GM18858 (cell line): Measurements from ENCODE around the gene RNPEP.
"Not testable (repeated sequence)": the region's sequence is repeated elsewhere in the genome, so short reads cannot be mapped to it uniquely, and the experiment has no call there.

Experiments
- ATAC-seq: cut with Tn5 transposase; IDR thresholded peaks from one replicate; pipeline ENCODE4 v1.9.1; 2021; ENCODE audit not compliant: unreplicated experiment

RNPEP gene

GRCh38 chr1:201955729-201956143, 26.7 kb upstream of the RNPEP start:
- no peak for ATAC-seq

DNA sequence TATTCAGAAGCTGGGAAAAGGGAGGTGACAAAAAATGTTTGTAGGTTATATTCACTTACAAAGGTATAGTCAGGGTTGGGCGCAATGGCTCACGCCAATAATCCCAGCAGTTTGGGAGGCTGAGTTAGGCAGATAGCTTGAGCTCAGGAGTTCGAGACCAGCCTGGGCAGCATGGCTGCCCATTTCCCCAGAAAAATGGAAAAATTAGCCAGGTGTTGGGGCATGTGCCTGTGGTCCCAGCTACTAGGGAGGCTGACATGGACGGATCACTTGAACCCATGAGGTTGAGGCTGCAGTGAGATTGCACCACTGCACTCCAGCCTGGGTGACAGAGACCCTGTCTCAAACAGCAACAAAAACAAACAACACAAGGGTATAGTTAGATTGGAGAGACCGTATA, 24.1 kb upstream of the RNPEP start:
- no peak for ATAC-seq

- not testable (repeated sequence) for ATAC-seq
Observed at GRCh38 chr1:201962382-201962781, 20.1 kb upstream of the RNPEP start.

DNA sequence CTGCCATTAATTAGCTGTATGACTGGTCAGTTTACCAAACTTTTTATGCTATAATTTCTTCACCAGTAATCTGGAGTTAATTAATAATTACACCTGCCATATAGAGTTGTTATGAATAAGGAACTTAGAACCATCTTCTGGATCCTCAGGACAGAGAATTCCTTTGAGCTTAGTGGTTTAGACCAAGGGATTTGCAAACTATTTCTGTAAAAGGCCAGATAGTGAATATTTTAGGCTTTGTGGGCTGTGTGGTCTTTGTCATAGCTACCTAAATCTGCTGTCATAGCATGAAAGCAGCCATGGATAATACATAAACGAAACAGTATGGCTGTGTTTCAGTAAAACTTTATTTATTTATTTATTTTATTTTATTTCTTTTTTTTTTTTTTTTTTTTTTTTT, 18.2 kb upstream of the RNPEP start:
- no peak for ATAC-seq

DNA sequence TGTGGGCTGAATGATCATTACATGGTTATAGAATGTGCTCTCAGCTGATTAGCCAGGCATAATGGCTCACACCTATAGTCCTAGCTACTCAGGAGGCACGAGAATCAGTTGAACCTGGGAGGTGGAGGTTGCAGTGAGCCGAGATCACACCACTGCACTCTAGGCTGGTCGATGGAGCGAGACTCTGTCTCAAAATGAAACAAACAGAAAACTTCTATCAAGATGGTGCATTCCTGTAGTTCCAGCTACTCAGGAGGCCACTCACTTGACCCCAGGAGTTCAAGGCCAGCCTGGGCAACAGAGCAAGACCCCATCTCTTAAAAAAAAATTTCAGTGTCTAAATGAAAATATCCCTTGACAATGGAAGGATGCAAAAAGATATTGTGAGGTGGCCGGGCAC, 16.3 kb upstream of the RNPEP start:
- no peak for ATAC-seq

DNA sequence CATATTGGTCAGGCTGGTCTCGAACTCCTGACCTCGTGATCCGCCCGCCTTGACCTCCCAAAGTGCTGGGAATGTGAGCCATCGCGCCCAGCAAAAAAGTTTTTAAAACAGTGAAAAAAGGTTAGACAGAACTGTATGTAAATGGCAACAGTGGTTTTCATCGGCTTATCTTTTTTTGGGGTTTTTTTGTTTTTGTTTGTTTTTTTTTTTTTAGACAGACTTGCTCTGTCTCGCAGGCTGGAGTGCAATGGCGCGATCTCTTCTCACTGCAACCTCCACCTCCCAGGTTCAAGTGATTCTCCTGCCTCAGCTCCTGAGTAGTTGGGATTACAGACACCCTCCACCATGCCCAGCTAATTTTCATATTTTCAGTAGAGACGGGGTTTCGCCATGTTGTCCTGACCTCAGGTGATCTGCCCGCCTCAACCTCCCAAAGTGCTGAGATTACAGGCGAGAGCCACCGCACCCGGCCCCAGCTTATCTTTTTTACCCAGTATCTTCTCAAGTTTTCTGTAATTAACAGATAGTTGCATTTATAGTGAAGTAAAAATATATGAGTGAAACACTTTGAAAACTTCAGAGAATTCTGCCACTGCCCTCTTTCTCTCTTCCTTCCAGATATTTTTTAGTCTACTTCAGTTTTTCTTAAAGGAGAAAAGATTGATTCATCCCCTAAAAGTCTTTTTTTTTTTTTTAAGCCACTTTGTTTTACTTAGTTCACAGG, 14.1 kb upstream of the RNPEP start:
- ATAC-seq: no peak

- ATAC-seq: no peak
Observed at GRCh38 chr1:201970334-201971159, 11.9 kb upstream of the RNPEP start.

GRCh38 chr1:201982082-201982622, 296 bp upstream of the RNPEP start:
- no peak for ATAC-seq

GRCh38 chr1:201983380-201983805, 945 bp downstream of the RNPEP start:
- ATAC-seq: peak; percentile 15

DNA sequence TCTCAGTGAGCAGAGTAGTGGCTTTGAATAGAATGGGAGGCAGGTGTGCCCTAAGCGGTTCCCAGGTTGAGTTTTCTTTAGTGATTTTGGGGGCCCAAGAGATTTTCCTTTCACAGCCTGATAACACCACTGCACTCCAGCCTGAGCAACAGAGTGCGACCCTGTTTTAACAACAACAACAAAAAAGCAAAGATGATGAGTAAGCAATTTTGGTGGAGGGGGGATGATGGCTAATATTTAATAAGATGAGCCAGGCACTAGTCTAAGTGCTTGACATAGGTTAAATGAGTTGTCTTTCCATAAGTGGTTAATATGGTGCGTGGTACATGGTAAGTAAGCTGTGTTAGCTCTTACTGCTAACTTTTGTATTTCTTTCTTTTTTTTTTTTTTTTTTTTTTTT, 2.0 kb downstream of the RNPEP start:
- no peak for ATAC-seq

GRCh38 chr1:201985355-201985754, 2.9 kb downstream of the RNPEP start:
- no peak for ATAC-seq

DNA sequence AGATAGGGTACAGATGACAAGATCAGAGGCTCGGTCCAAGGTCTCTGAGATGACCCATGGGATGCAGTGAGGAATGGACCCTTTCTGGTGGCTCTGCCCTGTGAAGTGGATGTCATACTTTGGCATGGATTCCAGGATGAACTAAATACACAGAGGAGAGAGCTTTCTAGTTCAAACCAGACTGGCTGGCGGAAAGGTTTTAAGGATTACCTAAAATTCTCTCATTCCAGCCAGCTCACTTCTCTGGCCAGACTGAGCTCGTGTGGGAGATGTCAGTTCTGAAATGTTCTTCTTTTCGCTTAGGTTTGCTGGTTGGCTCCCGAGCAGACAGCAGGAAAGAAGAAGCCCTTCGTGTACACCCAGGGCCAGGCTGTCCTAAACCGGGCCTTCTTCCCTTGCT, 6.2 kb downstream of the RNPEP start:
- no peak for ATAC-seq

DNA sequence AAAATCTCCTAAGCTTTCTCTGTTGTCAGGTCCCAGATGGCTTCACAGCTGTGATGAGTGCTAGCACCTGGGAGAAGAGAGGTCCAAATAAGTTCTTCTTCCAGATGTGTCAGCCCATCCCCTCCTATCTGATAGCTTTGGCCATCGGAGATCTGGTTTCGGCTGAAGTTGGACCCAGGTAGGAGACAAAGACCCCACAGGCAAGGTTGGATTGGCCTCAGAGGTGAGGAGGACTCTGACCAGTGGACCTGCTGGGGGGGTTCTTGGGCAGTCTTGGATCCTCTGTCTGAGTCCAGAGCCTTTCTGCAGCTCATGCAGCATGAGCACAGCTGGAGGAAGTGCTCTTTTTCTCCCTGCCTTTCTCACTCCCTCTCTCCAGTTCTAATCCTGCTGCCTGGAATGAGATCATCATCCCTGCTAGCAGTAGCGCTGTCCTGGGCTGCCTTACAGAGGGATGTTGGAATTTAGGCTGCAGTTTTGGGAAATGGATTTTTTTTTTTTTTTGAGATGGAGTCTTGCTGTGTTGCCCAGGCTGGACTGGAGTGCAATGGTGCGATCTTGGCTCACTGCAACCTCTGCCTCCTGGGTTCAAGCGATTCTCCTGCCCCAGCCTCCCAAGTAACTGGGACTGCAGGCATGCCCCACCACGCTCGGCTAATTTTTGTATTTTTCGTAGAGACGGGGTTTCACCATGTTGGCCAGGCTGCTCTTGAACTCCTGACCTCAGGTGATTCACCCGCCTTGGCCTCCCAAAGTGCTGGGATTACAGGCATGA, 7.1 kb downstream of the RNPEP start:
- no peak for ATAC-seq

DNA sequence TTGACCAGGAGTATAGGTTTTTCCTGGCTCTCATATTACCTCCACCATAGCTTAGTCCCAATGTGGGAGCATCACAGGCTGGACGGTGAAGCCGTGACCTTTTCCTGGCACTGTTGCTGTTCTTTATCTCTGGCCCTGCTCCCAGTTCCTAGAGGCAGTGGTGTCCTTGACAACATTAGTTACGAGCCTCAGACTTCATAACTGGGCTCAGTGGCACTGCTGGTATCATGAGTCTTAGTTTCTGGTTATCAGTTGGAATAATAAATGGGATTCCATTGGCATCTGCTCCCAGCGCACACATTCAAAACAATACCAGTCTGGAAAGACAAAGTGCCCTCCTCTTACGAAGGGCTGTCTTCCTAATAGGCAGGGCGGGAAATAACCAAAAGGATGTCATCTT, 8.0 kb downstream of the RNPEP start:
- ATAC-seq: no peak

DNA sequence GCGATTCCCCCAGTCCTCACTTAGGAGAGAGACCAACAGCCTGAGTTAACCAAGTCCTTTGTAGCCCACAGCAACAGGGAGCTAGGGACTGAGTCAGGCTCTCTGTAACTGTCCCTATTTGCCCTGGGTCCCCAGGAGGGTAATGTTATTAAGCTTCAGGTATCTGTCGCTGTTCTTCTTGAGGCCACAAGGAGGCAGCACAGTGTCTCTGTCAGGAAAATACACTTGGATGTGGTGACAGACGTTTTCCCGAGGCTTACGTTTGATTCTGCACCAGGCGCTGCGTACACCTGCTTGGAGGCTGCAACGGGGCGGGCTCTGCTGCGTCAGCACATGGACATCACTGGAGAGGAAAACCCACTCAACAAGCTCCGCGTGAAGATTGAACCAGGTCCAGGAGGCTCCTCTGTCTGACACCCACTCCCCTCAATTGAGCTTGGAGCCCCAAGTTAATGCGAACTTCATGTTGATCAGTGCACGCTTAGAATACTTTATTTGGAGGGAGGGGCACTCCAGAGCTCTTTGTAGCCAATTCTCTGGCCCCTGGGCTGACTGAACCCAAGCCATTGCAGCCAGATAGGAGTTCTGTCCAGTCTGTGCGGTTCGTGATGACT, 17.3 kb downstream of the RNPEP start:
- ATAC-seq: no peak

DNA sequence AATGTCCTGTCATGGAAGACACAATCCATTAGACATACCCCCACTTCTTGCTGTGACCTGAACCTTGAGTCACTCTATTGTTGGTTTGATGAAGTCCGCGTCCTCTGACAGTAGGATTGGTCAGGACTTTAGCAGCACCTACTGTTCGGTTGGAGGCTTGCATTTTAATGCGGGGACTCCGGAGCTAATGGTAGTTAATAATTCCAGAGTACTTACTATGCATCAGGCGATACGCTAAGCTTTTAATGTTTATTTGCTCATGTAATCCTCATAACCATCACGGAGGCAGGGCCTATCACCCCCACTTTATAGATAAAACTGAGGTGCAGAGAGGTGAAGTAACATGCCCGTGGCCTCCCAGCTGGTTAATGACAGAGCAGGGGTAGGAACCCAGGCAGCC, 20.1 kb downstream of the RNPEP start:
- no peak for ATAC-seq

DNA sequence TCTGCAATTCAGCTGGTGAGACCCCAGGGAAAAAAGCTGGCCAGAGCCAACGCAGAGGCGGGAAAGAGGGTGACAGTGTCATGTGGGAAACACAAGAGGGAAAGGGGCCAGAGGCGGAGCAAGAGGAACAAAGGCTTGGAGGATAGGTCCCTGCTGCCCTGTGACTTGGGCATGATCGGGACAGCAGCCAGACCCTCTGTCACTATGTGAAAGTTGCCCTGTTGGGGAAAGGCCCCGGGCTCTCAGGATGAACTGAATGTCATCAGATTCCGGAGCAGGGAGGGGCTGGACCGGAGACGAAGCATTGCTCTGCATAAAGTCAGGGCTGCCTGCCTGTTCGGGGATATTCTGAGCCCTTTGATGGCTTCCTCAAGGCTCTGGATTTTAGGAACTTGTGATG, 22.3 kb downstream of the RNPEP start:
- no peak for ATAC-seq

DNA sequence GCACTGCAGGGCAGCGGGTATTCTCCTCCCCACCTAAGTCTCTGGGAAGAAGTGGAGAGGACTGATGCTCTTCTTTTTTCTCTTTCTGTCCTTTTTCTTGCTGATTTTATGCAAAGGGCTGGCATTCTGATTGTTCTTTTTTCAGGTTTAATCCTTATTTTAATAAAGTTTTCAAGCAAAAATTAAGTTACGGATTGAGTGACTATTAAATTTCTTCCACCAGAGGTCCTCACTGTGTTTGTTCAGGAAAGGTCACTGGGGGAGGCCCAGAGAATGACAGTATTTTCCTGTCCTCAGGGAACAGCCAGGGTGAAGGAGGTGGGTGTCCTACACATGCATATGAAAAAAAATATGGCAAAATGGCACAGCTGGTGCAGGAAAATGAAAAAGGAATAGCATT, 23.5 kb downstream of the RNPEP start:
- ATAC-seq: no peak

- no peak for ATAC-seq
Observed at GRCh38 chr1:202007304-202007703, 24.9 kb downstream of the RNPEP start.

GRCh38 chr1:202007805-202008489, 25.5 kb downstream of the RNPEP start:
- no peak for ATAC-seq
